Endothelial cell of umbilical vein (primary cell): ENCODE results near the gene TM6SF1. TPM values are rescaled to one million over a fixed set of nuclear protein-coding genes. Genes with fewer than 3 reads are reported as not detected.
"Not testable (repeated sequence)": the region's sequence is repeated elsewhere in the genome, so short reads cannot be mapped to it uniquely, and the experiment has no call there.

Source experiments
- BruUV-seq: library from RNA; stranded (reverse); fragments of 400-500 nt; replicated peaks from 2 replicates; lab custom pipeline; 2021; lab: Mats Ljungman, UMichigan
- CTCF ChIA-PET: fragments of 300-600, 350-600 bp; sonication (Branson Sonifier 250); formaldehyde crosslinking; loops from one replicate; lab custom pipeline; 2021; ENCODE audit warnings: antibody characterized with exemption, inconsistent platforms; lab: Charles Lee
- POLR2A ChIA-PET: fragments of 300-600, 350-600 bp; sonication (Branson Sonifier 250); formaldehyde crosslinking; loops from one replicate; lab custom pipeline; 2021; ENCODE audit warnings: antibody characterized with exemption, inconsistent platforms; lab: Charles Lee
- DNase-seq: peaks from one replicate; pipeline ENCODE4 v3.0.0-alpha.2; 2011; ENCODE audit warnings: low read depth, low spot score
- FAIRE-seq: peaks from 2 replicates; lab custom pipeline; 2011; peaks lifted over from hg19 to GRCh38; lab: Jason Lieb, UNC
- H2AFZ ChIP-seq: 2 replicates; pipeline ENCODE4 v1.6.0; 2012; ENCODE audit warnings: low read depth, low read length, control low read depth, inconsistent platforms
- H3K27ac ChIP-seq: 2 replicates; pipeline ENCODE4 v1.5.1; 2011; ENCODE audit warnings: low read depth, mild to moderate bottlenecking, control low read depth, low read length, moderate library complexity; ENCODE audit not compliant: insufficient read depth
- H3K27me3 ChIP-seq, 2 experiments: 2 replicates each; pipeline versions ENCODE4 v1.6.0 to v1.6.1; 2011; ENCODE audit warnings: low read length in 2 of 2, mixed read lengths in 1 of 2; ENCODE audit not compliant: control insufficient read depth in 2 of 2, insufficient read depth in 2 of 2
- H3K36me3 ChIP-seq, 2 experiments: 2 replicates in 1 of 2; 3 replicates in 1 of 2; pipeline ENCODE4 v1.5.1; 2011; ENCODE audit warnings: low read length in 2 of 2, mild to moderate bottlenecking in 1 of 2, moderate library complexity in 1 of 2; ENCODE audit not compliant: control insufficient read depth in 2 of 2, insufficient read depth in 2 of 2; ENCODE audit errors: extremely low read depth in 1 of 2
- H3K4me1 ChIP-seq: 3 replicates; pipeline ENCODE4 v1.5.1; 2011; ENCODE audit warnings: mild to moderate bottlenecking, low read length; ENCODE audit not compliant: control insufficient read depth, insufficient read depth; ENCODE audit errors: extremely low read depth
- H3K4me2 ChIP-seq: 2 replicates; pipeline ENCODE4 v1.6.1; 2011; ENCODE audit warnings: low read length, control low read depth, mixed read lengths; ENCODE audit not compliant: insufficient read depth
- H3K4me3 ChIP-seq, 3 experiments: fragments of 200-600 bp in 1 of 3; sonication (generic), shearing (Covaris generic) in 1 of 3; replicated peaks in 1 of 3; 2 replicates each; pipeline ENCODE4 v1.5.1; 2011 to 2016; ENCODE audit warnings: control low read depth in 3 of 3, low read length in 3 of 3, mild to moderate bottlenecking in 2 of 3, inconsistent platforms in 1 of 3, low read depth in 1 of 3, moderate library complexity in 1 of 3; ENCODE audit not compliant: insufficient read depth in 1 of 3
- H3K79me2 ChIP-seq: 2 replicates; pipeline ENCODE4 v1.6.0; 2012; ENCODE audit warnings: low read length, inconsistent platforms; ENCODE audit not compliant: control insufficient read depth, insufficient read depth
- H3K9ac ChIP-seq: replicated peaks from 2 replicates; pipeline ENCODE3; 2011; ENCODE audit warnings: low read length, control low read depth; ENCODE audit not compliant: insufficient read depth; ENCODE audit errors: extremely low read depth
- H3K9me1 ChIP-seq: replicated peaks from 3 replicates; pipeline ENCODE4 v1.6.0; 2011; ENCODE audit warnings: mild to moderate bottlenecking, low read length; ENCODE audit not compliant: control insufficient read depth, insufficient read depth; ENCODE audit errors: extremely low read depth
- H3K9me3 ChIP-seq: replicated peaks from 2 replicates; pipeline ENCODE4 v1.5.1; 2012; ENCODE audit warnings: low read length, inconsistent platforms; ENCODE audit not compliant: control insufficient read depth, insufficient read depth
- H4K20me1 ChIP-seq: replicated peaks from 2 replicates; pipeline ENCODE3; 2011; ENCODE audit warnings: mild to moderate bottlenecking, low read length; ENCODE audit not compliant: control insufficient read depth, insufficient read depth; ENCODE audit errors: extremely low read depth
- EZH2 ChIP-seq: IDR thresholded peaks from 2 replicates; pipeline ENCODE4 v1.6.1; 2012; ENCODE audit warnings: borderline replicate concordance, low read depth, mild to moderate bottlenecking, moderate library complexity, low read length, inconsistent platforms; ENCODE audit not compliant: severe bottlenecking
- GATA2 ChIP-seq: IDR thresholded peaks from 2 replicates; pipeline ENCODE4 v1.7.0; 2011; ENCODE audit warnings: low read depth, mild to moderate bottlenecking, moderate library complexity, mixed read lengths, low read length; ENCODE audit not compliant: insufficient read length, insufficient read depth
- POLR2A ChIP-seq: IDR thresholded peaks from 2 replicates; pipeline ENCODE4 v1.6.1; 2012; ENCODE audit warnings: low read depth, mild to moderate bottlenecking, control low read depth, low read length
- POLR2AphosphoS5 ChIP-seq: IDR thresholded peaks from 2 replicates; pipeline ENCODE4 v1.6.1; 2012; ENCODE audit warnings: low read depth, mild to moderate bottlenecking, control low read depth, low read length, moderate library complexity; ENCODE audit not compliant: insufficient read depth
- dilution Hi-C: fragments of 300-500 bp; cut with MboI; formaldehyde crosslinking; loops from one replicate; pipeline ENCODE4 v1.15.0; 2019; ENCODE audit warnings: low sequenced_read_pairs; ENCODE audit not compliant: extremely low pct_ligation_motif_present
- intact Hi-C: fragments of 100-400 bp; cut with micrococcal nuclease; formaldehyde crosslinking; loops from one replicate; pipeline ENCODE4 v1.10.0; 2022
- polyA plus RNA-seq, 4 experiments: library from polyadenylated mRNA; depleted of rRNA in 3 of 4; stranded (reverse) in 3 of 4; unstranded in 1 of 4; fragments of >200 nt; gene quantifications; 2 replicates each; pipeline versions ENCODE4 v1.2.1 to v1.2.3, GENCODE V29; 2011 to 2012; ENCODE audit warnings: missing spikeins in 1 of 4
- total RNA-seq: library from RNA; stranded (reverse); gene quantifications from 2 replicates; pipeline ENCODE4 v1.2.3, GENCODE V29; 2021

The TM6SF1 gene
- total and polyA plus RNA-seq, 2 donors (not counting 3 experiments of a cell fraction or from before 2014, with no cell fraction given) = 26.5 to 38.0 TPM

- Histone ChIP-seq H3K9me3 (no peaks in the 10 kb centered on the region), H3K36me3 (no peaks in the 10 kb centered on the region), H3K4me1 (no peaks in the 10 kb centered on the region), H3K4me2 (no peak overlapping the region), H3K4me3 (no peak overlapping the region), H3K9ac (no peak overlapping the region), H3K27me3 (peaks cover 10 to 16% of the 10 kb centered on the region in 2 experiments), H2AFZ (no peak overlapping the region), H3K27ac (no peak overlapping the region), H3K9me1 (no peaks in the 10 kb centered on the region), H3K79me2 (no peaks in the 10 kb centered on the region), H4K20me1 (no peaks in the 10 kb centered on the region)
- ChIA-PET CTCF (interaction anchor here (1.6 kb wide), 1 partner anchor 14 kb away, joined by 4 read pairs; the partner anchor contains the start of gene BTBD1), POLR2A (interaction anchor here (1.3 kb wide), 1 partner anchor 14 kb away, joined by 4 read pairs; the partner anchor contains the start of gene BTBD1)
- dilution Hi-C loops (no loop called here), intact Hi-C loops (no loop called here)
- BruUV-seq = no TSS peak
- FAIRE-seq (no peak), DNase-seq (no peak)
- TF ChIP-seq EZH2 = no peak
- no peak for TF ChIP-seq POLR2A
- no peak for TF ChIP-seq POLR2AphosphoS5
- no peak for TF ChIP-seq GATA2
These were observed 26.0 kb upstream of the TM6SF1 start for GRCh38 chr15:83081256-83082014.

GRCh38 chr15:83082730-83083386, 24.6 kb upstream of the TM6SF1 start:
- dilution Hi-C loops = no loop called here
- no TSS peak for BruUV-seq
- DNase-seq = no peak
- Histone ChIP-seq H3K9me1 (no peaks in the 10 kb centered on the region), H3K4me3 (no peak overlapping the region), H3K9me3 (no peaks in the 10 kb centered on the region), H4K20me1 (no peaks in the 10 kb centered on the region), H3K27ac (no peak overlapping the region), H2AFZ (no peak overlapping the region), H3K79me2 (no peaks in the 10 kb centered on the region), H3K27me3 (peaks cover under 1 to 15% of the 10 kb centered on the region in 2 experiments), H3K4me2 (no peak overlapping the region), H3K36me3 (no peaks in the 10 kb centered on the region), H3K9ac (no peak overlapping the region), H3K4me1 (no peaks in the 10 kb centered on the region)
- ChIA-PET CTCF (no interaction called here), POLR2A (no interaction called here)
- no peak for FAIRE-seq
- intact Hi-C loops = no loop called here
- TF ChIP-seq POLR2A = no peak
- TF ChIP-seq EZH2 = no peak

DNA sequence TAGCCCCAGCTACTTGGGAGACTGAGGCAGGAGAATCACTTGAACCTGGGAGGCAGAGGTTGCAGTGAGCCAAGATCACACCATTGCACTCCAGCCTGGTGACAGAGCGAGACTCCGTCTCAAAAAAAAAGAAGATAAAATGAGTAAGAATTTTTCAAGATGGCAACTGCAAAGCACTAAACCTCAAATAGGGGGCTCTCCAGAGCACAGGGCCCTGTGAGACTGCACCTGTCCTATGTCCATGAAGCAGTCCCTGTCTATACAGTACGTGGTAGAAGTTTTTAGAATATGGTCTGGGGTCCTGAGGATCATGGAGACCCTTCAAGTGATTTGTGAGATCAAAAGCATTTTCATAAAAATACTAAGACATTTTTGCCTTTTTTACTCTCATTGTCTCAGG, 22.0 kb upstream of the TM6SF1 start:
- H3K4me2 ChIP-seq, H3K79me2 ChIP-seq, POLR2A ChIA-PET, H2AFZ ChIP-seq, H3K27ac ChIP-seq, H3K27me3 ChIP-seq, FAIRE-seq, dilution Hi-C loops, H3K9me3 ChIP-seq, DNase-seq, intact Hi-C loops, H3K9me1 ChIP-seq, H3K9ac ChIP-seq, H4K20me1 ChIP-seq, H3K4me3 ChIP-seq, CTCF ChIA-PET, H3K36me3 ChIP-seq, H3K4me1 ChIP-seq, BruUV-seq: not testable (repeated sequence)
